ENCODE results near the gene DNAJC3.

DNA sequence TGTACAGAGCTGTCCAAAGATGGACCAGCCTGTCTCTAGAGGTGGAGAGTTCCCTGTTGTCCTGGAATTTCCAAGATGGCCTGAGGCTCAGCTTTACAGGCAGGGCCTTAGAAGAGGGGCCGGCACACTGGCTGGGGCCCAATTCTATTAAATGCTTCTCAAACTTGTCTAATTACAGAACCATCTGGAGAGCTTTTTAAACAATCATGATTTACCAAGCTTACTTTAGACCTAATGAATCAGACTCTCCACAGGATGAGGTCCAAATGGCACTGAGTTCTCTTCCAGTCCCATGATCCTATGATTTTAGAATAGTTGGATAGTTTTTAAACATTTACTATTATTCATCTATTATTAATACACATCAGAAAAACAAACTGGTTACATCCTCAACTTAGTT is 123.5 kb downstream of the DNAJC3 start:
- TF ChIP-seq RAD21 (IDR thresholded peaks at IDR 0.05; ENCODE audit: low read depth), result no peak
- TF ChIP-seq YY1 (IDR thresholded peaks at IDR 0.05; ENCODE audit: low read depth), result no peak
- TF ChIP-seq TAF1 (IDR thresholded peaks at IDR 0.05; ENCODE audit: low read depth), result no peak
- TF ChIP-seq TEAD4 (IDR thresholded peaks at IDR 0.05), result no peak
- TF ChIP-seq EP300 (IDR thresholded peaks at IDR 0.05; ENCODE audit: borderline replicate concordance), result no peak
- TF ChIP-seq CEBPB (IDR thresholded peaks at IDR 0.05), result no peak
- TF ChIP-seq CREB1 (IDR thresholded peaks at IDR 0.05; ENCODE audit: low read depth), result no peak
- TF ChIP-seq, protein P1, sequence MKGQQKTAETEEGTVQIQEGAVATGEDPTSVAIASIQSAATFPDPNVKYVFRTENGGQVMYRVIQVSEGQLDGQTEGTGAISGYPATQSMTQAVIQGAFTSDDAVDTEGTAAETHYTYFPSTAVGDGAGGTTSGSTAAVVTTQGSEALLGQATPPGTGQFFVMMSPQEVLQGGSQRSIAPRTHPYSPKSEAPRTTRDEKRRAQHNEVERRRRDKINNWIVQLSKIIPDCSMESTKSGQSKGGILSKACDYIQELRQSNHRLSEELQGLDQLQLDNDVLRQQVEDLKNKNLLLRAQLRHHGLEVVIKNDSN (IDR thresholded peaks at IDR 0.05), result no peak
- no peak for TF ChIP-seq ZBTB7A (IDR thresholded peaks at IDR 0.05; ENCODE audit: low read depth)
- TF ChIP-seq TCF12 (IDR thresholded peaks at IDR 0.05; ENCODE audit: low read depth), result no peak
- TF ChIP-seq FOXM1 (IDR thresholded peaks at IDR 0.05; ENCODE audit: borderline replicate concordance, low read depth), result no peak
- TF ChIP-seq, protein P2, sequence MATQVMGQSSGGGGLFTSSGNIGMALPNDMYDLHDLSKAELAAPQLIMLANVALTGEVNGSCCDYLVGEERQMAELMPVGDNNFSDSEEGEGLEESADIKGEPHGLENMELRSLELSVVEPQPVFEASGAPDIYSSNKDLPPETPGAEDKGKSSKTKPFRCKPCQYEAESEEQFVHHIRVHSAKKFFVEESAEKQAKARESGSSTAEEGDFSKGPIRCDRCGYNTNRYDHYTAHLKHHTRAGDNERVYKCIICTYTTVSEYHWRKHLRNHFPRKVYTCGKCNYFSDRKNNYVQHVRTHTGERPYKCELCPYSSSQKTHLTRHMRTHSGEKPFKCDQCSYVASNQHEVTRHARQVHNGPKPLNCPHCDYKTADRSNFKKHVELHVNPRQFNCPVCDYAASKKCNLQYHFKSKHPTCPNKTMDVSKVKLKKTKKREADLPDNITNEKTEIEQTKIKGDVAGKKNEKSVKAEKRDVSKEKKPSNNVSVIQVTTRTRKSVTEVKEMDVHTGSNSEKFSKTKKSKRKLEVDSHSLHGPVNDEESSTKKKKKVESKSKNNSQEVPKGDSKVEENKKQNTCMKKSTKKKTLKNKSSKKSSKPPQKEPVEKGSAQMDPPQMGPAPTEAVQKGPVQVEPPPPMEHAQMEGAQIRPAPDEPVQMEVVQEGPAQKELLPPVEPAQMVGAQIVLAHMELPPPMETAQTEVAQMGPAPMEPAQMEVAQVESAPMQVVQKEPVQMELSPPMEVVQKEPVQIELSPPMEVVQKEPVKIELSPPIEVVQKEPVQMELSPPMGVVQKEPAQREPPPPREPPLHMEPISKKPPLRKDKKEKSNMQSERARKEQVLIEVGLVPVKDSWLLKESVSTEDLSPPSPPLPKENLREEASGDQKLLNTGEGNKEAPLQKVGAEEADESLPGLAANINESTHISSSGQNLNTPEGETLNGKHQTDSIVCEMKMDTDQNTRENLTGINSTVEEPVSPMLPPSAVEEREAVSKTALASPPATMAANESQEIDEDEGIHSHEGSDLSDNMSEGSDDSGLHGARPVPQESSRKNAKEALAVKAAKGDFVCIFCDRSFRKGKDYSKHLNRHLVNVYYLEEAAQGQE (IDR thresholded peaks at IDR 0.05; ENCODE audit: low read depth), result no peak
